ENCODE measurements around the gene HEATR9. TPM values are rescaled to one million over a fixed set of nuclear protein-coding genes. Genes with fewer than 3 reads are reported as not detected.

HEATR9 gene, protein sequence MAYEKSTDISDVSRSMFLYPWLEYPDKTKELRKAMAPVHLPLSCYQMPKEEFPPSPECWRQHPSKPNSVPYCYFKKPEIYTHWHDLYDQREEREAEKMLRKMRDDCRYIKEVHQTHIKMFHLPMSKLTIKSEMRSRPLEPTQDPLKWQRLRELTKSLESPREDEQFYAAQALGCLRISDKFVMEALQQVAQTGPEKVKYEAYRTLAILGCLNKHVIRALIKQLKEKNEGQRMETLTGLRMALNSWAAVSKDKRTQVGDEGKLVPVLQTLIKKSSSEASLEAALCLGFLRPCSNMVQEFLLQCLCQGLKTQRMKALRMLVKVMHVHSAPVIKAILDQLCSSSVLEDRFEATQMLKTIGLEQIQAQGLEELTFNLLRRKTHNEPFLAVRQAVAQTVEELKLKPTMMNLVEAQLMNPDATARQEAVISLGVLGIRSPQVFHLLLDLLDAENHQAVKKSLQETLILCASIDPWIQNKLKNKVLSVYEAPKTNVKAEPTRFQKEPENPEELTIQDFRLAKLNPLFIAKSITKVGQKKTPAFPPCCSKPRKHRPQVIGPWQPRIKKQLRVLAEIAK
- not detected in 2 replicates for total RNA-seq (2014; rRNA removed; shearing (Covaris generic); ENCODE audit: low replicate concordance)

DNA sequence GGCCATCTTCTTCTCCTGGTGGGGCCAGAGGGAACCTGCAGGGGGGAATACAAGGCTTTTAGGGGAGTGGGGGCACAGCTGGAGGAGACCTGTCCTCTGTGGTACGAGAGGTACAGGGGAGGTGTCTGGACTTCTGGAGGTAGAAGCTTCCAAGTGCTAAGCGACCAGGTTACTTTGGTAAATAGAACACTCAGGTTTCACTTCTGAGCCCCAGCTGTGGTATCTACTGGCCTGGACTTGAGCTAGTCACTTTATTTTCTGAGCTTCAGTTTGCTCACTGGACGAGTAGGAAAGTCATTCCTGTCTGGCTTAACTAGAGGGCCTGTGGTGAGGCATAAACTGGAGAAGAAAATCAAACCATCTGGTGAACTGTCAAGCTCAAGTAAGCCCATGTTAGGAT lies at the start of gene HEATR9:
HEATR9 (minus strand) TSS at position 155 of the 400 bp plus-strand sequence; CDS start at position 6, 149 bp downstream.
- Histone ChIP-seq H3K36me3 (no peaks in the 10 kb centered on the region), H3K27me3 (no peaks in the 10 kb centered on the region), H3K4me3 (no peak within 1 kb of the TSS), H3K9me3 (no peaks in the 10 kb centered on the region)
- no peak for DNase-seq

DNA sequence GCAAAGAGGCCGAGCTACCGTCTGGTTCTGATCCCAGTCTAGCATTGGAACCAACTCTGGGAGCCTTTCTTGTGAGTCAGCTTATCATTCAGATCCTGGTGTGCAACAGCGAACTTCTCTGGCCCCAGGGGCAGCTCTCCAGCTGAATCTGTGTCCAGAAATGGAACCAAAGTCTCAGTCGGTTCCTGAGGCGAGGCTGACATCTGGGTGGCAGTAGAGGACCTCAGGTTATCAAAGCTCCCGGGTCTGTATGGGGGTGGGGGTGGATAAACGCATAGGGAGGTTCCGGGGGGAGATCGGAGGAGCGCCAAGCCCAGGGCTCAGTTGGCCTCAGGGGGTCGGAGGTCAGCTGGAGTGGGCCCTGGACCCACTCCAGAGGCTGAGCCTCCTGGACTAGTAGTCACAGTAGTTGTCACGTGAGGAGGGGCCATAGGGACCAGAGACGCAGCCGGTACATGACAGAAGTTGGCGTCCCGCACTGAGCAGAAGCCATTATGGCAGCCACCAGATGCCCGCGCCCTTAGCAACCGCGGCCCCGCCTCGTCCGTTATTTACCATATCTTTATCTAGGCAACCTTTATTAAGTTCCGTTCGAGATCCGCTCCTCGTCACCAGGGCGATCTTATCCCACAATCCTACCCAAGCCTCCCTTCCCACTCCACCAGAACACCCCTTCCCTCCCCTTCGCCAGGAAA lies 49.0 kb upstream of the HEATR9 start:
- no peak for DNase-seq
- Histone ChIP-seq H3K4me3 (no peak overlapping the region), H3K27me3 (no peaks in the 10 kb centered on the region), H3K36me3 (no peaks in the 10 kb centered on the region), H3K9me3 (no peaks in the 10 kb centered on the region)

DNA sequence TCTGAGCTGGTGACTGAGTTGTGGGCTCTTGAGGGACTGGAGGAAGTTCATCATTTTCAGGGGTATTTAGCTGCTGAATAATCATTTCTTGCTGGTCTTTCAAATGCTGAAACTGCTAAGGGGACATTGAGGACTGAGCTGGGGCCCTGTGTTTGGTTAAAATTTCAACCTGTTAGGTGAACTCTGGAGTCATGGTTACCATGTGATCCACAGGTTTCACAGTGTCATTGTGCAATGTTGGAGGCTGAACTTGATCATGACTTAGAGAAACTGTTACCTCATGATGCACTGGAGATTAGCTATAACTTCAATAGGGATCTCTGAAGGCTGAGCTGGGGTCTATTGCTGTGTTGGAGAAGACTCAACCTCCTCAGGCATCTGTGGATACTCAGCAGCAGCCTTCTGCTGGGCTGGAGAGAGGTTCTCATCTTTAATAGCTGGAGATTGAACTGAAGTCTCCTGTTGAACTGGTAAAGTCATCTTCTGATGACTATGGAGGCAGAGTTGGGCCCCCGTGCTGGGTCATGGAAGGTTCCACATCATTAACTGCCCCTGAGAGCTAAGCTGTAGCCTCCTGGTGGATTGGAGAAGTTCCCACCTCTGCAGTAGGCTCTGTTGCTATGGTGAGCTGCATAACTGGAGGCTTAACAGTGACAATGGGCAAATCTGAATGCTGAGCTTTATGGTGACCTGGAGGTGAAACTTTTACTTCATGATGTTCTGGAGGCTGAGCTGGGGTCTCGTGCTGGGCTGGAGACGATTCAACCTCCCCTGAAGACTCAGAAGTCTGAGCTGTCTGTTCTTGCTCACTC lies 46.7 kb upstream of the HEATR9 start:
- Histone ChIP-seq H3K36me3 (no peaks in the 10 kb centered on the region), H3K27me3 (no peaks in the 10 kb centered on the region), H3K9me3 (no peaks in the 10 kb centered on the region), H3K4me3 (no peak overlapping the region)
- no peak for DNase-seq

DNA sequence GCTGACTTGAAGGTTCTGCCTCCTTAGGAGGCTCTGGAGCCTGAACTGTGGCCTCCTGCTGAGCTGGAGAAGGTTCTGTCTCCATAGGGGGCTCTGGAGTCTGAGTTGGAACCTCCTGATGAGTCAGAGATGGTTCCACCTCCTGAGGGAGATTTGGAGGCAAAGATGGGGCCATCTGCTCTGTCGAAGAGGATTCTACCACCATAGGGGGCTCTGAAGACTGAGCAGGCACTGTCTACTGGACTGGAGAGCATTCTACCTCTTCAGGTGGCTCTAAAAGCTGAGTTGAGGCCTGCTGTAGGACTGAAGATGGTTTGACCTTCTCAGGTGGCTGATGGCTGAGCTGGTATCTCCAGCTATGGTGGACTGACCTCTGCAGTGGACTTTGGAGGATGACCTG lies 45.7 kb upstream of the HEATR9 start:
- no peak for DNase-seq
- Histone ChIP-seq H3K36me3 (no peaks in the 10 kb centered on the region), H3K4me3 (no peak overlapping the region), H3K9me3 (no peaks in the 10 kb centered on the region), H3K27me3 (no peaks in the 10 kb centered on the region)

DNA sequence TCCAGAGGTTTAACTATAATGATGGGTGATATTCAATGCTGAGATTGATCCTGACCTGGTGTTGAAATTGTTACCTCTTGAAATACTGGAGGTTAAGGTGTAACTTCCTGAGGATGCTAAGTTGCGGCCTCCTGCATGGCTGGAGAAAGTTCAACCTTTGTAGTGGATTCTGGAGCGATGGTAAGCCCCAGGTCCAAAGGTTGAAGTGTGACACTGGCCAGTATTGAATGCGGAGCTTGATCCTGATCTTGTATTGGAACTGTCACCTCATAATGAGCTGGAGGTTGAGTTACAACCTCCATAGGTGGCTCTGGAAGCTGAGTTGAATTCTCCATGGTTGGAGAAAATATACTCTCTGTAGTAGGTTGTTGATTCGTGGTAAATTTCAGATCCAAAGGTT lies 44.9 kb upstream of the HEATR9 start:
- H3K4me3 ChIP-seq = no peak overlapping the region
- H3K9me3 ChIP-seq = no peaks in the 10 kb centered on the region
- no peak for DNase-seq
- H3K36me3 ChIP-seq = no peaks in the 10 kb centered on the region
- no peaks in the 10 kb centered on the region for H3K27me3 ChIP-seq

DNA sequence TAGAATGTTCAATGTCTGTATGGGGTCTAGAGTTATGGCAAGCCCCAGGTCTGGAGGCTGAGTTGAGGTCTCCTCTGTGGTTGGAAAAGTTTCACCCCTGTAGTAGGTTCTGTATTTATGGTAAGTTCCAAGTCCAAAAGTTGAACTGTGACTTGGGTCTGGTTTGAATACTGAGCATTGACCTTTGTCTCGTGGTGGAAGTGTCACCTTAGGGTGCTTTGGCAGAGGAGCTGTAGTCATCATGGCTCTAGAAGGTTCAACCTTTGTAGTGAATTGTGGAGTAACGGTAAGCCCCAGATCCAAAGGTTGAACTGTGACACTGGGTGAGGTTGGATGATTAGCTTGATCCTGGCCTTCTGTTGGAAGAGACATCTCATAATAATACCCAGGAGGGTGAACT lies 44.3 kb upstream of the HEATR9 start:
- Histone ChIP-seq H3K9me3 (no peaks in the 10 kb centered on the region), H3K36me3 (no peaks in the 10 kb centered on the region)
- DNase-seq = no peak

DNA sequence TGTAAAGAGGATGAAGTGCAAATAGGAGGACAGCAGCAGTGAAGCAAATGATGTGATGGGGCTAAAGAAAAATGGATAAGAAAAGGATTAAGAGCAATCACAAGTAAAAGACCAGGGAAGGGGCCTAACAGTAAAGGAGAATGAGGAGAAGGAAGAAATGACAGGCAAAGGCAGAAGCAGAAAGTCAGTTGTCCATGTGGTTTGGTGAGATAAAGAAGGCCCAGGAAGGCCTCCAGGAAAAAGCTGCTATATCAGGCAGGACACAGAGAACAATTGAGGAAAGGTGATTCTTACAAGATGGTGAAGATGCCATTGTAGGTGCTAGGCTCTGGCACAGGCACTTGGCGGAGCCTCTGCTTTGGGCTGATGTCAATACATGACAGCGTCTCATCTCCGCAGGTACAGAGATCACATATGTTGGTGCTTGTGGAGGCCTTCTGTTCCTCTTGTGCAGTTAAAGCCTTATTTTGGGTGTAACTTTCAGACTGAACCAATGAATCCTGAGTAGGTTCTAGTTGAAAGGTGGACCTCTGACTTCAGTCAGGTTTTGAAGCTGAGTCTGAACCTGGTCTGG lies 43.7 kb upstream of the HEATR9 start:
- H3K4me3 ChIP-seq = no peak overlapping the region
- no peak for DNase-seq
- no peaks in the 10 kb centered on the region for H3K27me3 ChIP-seq
- no peaks in the 10 kb centered on the region for H3K36me3 ChIP-seq
- H3K9me3 ChIP-seq = no peaks in the 10 kb centered on the region

More for the DNA sequence above, 44.3 kb upstream of the HEATR9 start:
- Histone ChIP-seq H3K27me3 (no peaks in the 10 kb centered on the region), H3K4me3 (no peak overlapping the region)

DNA sequence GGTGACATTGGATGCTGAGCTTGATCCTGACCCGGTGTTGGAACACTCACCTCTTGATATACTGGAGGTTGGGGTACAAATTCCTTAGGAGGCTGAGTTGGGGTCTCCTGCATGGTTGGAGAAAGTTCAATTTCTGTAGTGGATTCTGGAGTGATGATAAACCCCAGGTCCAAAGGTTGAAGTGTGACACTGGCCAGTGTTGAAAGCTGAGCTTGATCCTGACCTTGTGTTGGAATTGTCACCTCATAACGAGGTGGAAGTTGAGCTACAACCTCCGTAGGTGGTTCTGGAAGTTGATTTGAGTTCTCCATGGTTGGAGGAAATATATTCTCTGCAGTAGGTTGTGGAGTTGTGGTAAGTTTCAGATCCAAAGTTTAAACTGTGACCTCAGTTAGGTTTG lies 40.7 kb upstream of the HEATR9 start:
- Histone ChIP-seq H3K36me3 (no peaks in the 10 kb centered on the region), H3K27me3 (no peaks in the 10 kb centered on the region), H3K4me3 (no peak overlapping the region), H3K9me3 (no peaks in the 10 kb centered on the region)
- no peak for DNase-seq

DNA sequence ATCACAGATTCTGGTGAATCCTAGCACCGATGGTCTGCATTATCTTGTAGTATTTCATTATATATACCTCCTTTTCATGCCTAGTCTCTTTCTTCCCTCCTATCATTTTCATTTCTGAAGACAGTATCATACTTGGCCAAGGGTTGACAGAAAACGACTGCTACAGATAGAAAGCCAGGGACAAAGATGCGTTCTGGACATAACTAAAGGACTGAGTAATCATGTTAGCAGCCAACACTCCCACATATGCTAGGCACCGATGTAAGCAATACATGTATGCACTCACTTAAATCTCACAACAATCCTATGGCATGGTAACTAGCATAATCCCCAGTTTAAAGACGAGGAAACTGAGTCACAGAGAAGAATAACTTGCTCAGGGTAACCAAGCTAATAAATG lies 39.0 kb upstream of the HEATR9 start:
- no peaks in the 10 kb centered on the region for H3K9me3 ChIP-seq
- no peaks in the 10 kb centered on the region for H3K27me3 ChIP-seq
- no peak overlapping the region for H3K4me3 ChIP-seq
- no peak for DNase-seq
- no peaks in the 10 kb centered on the region for H3K36me3 ChIP-seq

DNA sequence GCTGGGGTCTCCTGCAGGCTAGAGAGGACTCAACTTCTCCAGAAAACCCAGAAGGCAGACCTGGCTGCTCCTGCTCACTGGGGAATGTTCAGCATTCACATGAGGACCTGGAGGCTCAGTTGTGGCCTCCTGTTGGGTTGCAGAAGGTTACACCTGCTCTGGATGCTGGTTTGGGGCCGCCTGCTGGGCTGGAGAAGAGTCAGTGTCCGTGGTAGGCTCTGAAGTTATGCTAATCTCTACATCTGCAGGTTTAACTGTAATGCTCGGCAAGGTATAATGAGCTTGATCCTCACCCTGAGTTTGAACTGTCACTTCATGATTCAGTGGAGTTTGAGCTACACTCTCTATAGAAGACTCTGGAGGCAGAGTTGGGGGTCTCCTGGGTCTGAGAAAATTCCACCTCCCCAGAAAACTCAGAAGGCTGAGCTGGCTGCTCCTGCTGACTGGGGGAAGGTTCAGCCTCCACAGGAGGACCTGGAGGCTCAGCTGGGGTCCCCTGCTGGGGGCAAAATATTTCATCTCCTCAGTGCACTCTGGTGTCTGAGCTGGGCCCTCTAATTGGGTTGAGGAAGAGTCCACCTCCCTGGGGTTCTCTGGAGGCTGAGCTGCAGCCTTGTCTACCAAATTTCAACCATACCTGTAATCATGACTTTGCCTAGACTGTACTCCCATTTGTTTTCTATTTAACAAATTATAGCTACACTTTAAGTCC lies 38.4 kb upstream of the HEATR9 start:
- no peaks in the 10 kb centered on the region for H3K36me3 ChIP-seq
- no peaks in the 10 kb centered on the region for H3K9me3 ChIP-seq
- H3K4me3 ChIP-seq = no peak overlapping the region
- no peak for DNase-seq
- H3K27me3 ChIP-seq = no peaks in the 10 kb centered on the region

DNA sequence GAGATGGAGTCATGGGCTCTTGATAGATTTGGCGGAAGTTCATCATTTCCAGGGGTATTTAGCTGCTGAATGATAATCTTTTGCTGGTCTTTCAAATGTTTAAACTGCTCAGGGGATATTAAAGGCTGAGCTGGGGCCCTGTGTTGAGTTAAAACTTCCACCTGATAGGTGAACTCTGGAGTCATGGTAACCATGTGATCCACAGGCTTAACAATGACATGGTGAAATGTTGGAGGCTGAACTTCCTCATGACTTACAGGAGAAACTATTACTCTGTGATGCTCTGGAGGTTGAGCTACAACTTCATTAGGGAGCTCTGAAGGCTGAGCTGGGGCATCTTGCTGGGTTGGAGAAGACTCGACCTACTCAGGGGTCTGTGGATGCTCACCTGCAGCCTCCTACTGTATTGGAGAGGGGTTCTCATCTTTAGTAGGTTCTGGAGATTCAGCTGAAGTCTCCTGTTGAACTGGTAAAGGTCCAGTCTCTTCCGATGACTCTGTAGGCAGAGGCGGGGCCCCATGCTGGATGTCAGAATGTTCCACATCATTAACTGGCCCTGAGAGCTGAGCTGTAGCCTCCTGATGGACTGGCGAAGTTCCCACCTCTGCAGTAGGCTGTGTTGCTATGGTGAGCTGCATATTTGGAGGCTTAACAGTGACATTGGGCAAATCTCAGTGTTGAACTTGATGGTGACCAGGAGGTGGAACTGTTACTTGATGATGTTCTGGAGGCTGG lies 37.7 kb upstream of the HEATR9 start:
- DNase-seq = no peak
- no peaks in the 10 kb centered on the region for H3K9me3 ChIP-seq
- H3K36me3 ChIP-seq = no peaks in the 10 kb centered on the region
- H3K4me3 ChIP-seq = no peak overlapping the region
- no peaks in the 10 kb centered on the region for H3K27me3 ChIP-seq

DNA sequence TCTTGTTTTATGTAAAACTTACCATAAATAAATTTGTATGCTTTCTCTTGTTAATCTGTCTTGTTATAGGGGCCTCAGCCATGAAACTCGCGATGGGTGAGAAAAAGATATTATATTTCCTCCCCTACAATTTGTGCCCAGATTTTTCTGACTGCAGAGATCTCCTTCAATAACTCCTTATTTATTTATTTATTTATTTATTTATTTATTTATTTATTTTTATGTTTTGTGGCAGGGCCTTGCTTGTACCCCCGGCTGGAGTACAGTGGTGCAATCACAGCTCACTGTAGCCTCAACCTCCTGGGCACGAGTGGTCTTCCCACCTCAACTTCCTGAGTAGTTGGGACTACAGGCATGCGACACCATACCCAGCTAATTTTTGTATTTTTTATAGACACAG lies 34.8 kb upstream of the HEATR9 start:
- no peaks in the 10 kb centered on the region for H3K36me3 ChIP-seq
- H3K9me3 ChIP-seq = no peaks in the 10 kb centered on the region
- no peaks in the 10 kb centered on the region for H3K27me3 ChIP-seq
- H3K4me3 ChIP-seq = no peak overlapping the region
- DNase-seq = no peak

DNA sequence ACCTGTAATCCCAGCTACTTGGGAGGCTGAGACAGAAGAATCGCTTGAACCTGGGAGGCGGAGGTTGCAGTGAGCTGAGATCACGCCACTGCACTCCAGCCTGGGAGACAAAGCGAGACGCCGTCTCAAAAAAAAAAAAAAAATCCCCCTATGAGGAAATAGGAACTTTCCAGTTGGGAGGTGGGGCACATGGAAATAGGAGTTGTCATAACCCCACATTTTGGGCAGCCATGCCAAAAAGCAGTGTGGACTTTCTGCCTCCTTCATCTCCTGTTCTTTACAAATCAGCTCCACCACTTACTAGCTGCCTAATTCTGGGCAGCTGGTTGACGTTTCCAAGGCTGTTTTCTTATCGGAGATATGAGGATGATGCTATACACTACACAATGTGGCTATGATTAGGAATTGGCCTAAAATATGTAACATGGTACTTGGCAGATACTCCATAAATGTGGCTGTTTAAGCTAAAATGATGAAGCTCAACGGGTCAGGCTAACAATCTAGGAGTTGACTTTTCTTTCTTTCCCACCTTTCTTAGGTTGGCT lies 33.0 kb upstream of the HEATR9 start:
- H3K27me3 ChIP-seq = no peaks in the 10 kb centered on the region
- H3K4me3 ChIP-seq = no peak overlapping the region
- H3K36me3 ChIP-seq = no peaks in the 10 kb centered on the region
- no peaks in the 10 kb centered on the region for H3K9me3 ChIP-seq
- no peak for DNase-seq

DNA sequence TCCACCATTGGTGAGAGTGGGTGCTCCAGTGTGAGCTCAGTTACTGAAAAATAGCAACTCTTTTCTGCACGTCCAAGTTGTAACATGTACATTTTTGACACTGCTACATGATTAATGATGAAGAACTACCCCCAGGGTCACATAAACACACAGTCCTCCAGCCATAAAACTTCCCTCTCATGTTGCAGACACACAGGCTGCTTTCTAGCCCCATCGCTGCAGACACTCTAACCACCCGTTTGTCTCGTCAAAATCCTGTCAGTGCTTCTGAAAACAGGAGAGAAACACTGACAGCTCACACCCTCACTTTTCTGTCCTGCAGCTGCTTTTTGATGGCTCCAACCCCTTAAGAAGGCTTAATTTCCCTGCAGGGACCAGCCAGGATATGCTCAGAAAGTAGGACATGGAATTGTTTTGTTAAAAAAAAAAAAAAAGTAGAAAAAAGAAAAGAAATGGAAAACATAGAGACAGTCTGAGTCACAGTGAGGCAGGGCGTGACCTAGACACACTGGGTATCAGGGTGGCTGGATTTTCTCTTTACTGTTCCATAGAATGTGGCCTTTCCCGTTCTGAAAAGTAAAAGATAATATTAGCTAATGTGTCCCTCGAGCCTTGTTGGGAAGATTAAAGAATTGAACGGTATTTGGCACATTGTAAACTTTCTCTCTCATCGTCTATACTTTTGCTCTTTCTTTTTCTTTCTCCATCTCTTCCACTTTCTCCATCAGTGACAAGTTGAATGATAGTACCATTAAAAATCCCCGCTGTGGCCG lies 32.2 kb upstream of the HEATR9 start:
- no peaks in the 10 kb centered on the region for H3K27me3 ChIP-seq
- no peak for DNase-seq
- no peak overlapping the region for H3K4me3 ChIP-seq
- H3K36me3 ChIP-seq = no peaks in the 10 kb centered on the region
- H3K9me3 ChIP-seq = no peaks in the 10 kb centered on the region

DNA sequence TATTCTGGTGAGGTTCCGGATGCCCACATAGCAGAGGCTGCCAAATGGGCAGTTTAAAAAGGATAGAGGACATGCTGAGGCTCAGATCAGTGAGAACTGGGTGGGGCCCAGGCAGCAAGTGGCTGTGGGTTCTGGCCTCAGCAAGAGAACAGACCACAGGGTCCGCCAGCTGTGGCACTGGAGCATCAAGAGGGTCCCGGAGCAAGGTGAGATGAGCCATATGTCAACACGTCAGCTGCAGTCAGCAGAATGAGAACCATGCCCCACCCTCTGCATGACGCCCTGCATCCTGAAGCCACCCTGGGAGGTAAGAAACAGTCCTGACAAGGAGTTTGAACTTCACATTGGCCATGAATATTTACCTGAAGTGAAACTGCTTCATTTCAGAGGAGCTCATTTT lies 31.6 kb upstream of the HEATR9 start:
- Histone ChIP-seq H3K4me3 (no peak overlapping the region), H3K27me3 (no peaks in the 10 kb centered on the region), H3K9me3 (no peaks in the 10 kb centered on the region), H3K36me3 (no peaks in the 10 kb centered on the region)
- no peak for DNase-seq
